Mesothelial cell of epicardium (in vitro differentiated cells): ENCODE data around the gene MYADML2. TPM values are rescaled to one million over a fixed set of nuclear protein-coding genes. Genes with fewer than 3 reads are reported as not detected.

Experiments
- DNase-seq, 2 experiments: peaks; one replicate each; pipeline ENCODE4 v3.0.0; 2021; ENCODE audit warnings: low spot score in 2 of 2; ENCODE audit not compliant: unreplicated experiment in 2 of 2
- H3K27ac Mint-ChIP-seq: 2 replicates; pipeline ENCODE4 v1.8.0; 2021; ENCODE audit warnings: mixed read lengths
- H3K27me3 Mint-ChIP-seq: 2 replicates; pipeline ENCODE4 v1.8.0; 2021; ENCODE audit warnings: low read depth, mixed read lengths
- H3K36me3 Mint-ChIP-seq: 2 replicates; pipeline ENCODE4 v1.8.0; 2021; ENCODE audit warnings: mixed read lengths
- H3K4me1 Mint-ChIP-seq: 2 replicates; pipeline ENCODE4 v1.8.0; 2021; ENCODE audit warnings: mixed read lengths
- H3K4me3 Mint-ChIP-seq: 2 replicates; pipeline ENCODE4 v1.8.0; 2021; ENCODE audit warnings: mild to moderate bottlenecking, moderate library complexity, mixed read lengths
- H3K9me3 Mint-ChIP-seq: 2 replicates; pipeline ENCODE4 v1.8.0; 2021; ENCODE audit warnings: mixed read lengths
- total RNA-seq: library from RNA; stranded (reverse); gene quantifications from 3 replicates; pipeline ENCODE4 v1.2.1, GENCODE V29; 2021
- TF ChIP-seq, protein P1 (sequence below): fragments of 200-600 bp; sonication (generic); IDR thresholded peaks from one replicate; pipeline ENCODE4 v1.5.0; 2021; ENCODE audit warnings: antibody characterized with exemption; ENCODE audit not compliant: unreplicated experiment

Gene MYADML2
- total RNA-seq, 1 donor from 2014 or later, result not detected

- Mint-ChIP-seq H3K4me1 (peaks cover 6% of the 10 kb centered on the region), H3K36me3 (no peaks in the 10 kb centered on the region), H3K27me3 (peaks cover 10% of the 10 kb centered on the region), H3K9me3 (no peaks in the 10 kb centered on the region), H3K4me3 (no peak overlapping the region), H3K27ac (no peak overlapping the region)
- DNase-seq, result no peak
- TF ChIP-seq, protein P1, sequence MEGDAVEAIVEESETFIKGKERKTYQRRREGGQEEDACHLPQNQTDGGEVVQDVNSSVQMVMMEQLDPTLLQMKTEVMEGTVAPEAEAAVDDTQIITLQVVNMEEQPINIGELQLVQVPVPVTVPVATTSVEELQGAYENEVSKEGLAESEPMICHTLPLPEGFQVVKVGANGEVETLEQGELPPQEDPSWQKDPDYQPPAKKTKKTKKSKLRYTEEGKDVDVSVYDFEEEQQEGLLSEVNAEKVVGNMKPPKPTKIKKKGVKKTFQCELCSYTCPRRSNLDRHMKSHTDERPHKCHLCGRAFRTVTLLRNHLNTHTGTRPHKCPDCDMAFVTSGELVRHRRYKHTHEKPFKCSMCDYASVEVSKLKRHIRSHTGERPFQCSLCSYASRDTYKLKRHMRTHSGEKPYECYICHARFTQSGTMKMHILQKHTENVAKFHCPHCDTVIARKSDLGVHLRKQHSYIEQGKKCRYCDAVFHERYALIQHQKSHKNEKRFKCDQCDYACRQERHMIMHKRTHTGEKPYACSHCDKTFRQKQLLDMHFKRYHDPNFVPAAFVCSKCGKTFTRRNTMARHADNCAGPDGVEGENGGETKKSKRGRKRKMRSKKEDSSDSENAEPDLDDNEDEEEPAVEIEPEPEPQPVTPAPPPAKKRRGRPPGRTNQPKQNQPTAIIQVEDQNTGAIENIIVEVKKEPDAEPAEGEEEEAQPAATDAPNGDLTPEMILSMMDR, result no peak
These were observed 5.8 kb upstream of the MYADML2 start for GRCh38 chr17:81952792-81953228.

DNA sequence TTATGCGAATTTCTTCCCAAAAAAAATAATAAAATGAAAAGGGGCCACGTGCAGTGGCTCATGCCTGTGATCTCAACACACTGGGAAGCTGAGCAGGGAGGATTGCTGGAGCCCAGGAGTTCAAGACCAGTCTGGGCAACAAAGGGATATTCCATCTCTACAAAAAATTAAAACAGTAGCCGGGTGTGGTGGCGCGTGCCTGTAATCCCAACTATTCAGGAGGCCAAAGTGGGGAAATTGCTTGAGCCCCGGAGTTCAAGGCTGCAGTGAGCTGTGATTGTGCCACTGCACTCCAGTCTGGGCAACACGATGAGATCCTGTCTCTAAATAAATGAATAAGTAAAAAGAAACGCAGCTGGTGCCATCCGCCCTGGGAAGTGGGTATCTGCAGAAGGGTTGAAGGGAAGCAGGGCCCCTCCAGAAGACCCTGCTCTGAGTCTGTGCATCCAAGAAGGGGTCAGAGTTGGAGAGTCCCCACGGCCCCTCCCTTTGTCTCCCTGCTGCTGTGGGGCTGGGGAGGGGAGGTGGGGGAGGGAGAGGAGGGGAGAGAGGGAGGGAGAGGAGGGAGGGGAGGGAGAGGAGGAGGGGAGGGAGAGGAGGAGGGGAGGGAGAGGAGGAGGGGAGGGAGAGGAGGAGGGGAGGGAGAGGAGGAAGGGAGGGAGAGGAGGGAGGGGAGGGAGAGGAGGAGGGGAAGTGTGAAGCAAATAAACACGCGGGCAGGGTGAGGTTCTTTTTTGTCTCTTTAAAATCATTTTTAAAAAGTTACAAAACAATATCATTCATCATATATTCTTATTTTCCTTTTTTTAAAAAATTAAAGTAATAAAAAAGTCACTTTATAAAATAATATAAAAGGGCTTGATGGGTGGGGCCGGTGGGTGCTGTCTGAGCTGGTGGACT, 5.0 kb upstream of the MYADML2 start:
- TF ChIP-seq, protein P1, result no peak
- peaks cover 2% of the 10 kb centered on the region for H3K4me1 Mint-ChIP-seq
- no peaks in the 10 kb centered on the region for H3K36me3 Mint-ChIP-seq
- DNase-seq, result no peak
- H3K4me3 Mint-ChIP-seq, result no peak overlapping the region
- no peak overlapping the region for H3K27ac Mint-ChIP-seq
- no peaks in the 10 kb centered on the region for H3K9me3 Mint-ChIP-seq
- peaks cover 6% of the 10 kb centered on the region for H3K27me3 Mint-ChIP-seq

DNA sequence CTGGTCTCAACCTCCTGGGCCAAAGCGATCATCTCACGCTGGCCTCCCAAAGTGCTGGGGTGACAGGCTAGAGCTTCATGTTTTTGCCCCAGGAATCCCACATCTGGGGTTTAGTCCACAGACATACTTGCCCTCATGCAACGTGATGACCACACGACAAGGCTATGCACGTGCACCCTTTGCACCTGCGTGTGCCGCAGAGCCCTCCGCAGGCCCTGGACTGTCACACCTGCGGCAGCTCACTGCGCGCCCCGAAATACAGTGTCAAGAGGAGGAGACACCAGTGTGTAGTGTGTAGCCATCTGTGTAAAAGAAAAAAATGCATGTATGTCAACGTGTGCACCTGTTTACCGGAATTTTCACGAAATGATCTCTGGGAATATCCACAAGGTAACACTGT, 3.5 kb upstream of the MYADML2 start:
- no peaks in the 10 kb centered on the region for H3K9me3 Mint-ChIP-seq
- DNase-seq, result no peak
- TF ChIP-seq, protein P1, result no peak
- no peak overlapping the region for H3K27ac Mint-ChIP-seq
- H3K27me3 Mint-ChIP-seq, result peaks cover 6% of the 10 kb centered on the region
- no peaks in the 10 kb centered on the region for H3K4me1 Mint-ChIP-seq
- no peaks in the 10 kb centered on the region for H3K36me3 Mint-ChIP-seq
- no peak overlapping the region for H3K4me3 Mint-ChIP-seq

DNA sequence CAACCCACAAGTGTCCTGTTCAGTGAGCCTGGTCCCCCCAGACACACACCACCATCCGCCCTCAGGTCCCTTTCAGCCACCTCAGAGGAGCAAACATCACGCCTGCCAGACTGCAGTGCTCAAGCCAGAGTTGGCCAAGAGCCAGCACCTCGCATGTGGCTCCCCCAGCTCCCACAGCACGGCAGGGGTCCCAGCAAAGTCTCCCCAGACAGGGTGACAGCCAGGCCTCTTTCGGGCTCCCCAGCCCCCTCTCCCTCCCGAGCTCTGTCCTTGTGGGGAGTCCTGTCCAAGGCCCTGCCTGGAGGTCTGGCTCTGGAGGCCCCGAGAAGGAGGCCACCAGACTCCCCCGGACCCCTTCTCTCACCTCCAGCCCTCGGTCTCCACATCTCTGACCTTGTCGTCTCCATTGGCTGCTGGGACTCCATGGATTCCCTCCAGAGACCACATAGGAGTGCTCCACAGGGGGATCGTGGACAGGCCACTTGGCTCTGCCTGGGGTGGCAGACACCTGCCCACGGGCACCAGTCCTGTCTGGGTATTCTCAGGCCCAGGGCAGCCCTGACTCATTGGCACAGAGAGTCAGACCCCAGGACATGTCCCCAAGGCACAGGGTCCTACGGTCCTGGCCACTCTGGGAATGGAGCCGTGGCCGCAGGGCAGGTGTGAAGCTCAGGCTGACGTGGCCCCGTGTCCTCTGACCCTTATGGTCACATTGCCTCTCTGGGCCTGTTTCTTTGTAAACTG, 1.8 kb upstream of the MYADML2 start:
- no peak overlapping the region for H3K27ac Mint-ChIP-seq

GRCh38 chr17:81944858-81945257, 2.2 kb downstream of the MYADML2 start:
- Mint-ChIP-seq H3K27ac (no peak overlapping the region), H3K4me3 (no peak overlapping the region), H3K9me3 (no peaks in the 10 kb centered on the region), H3K27me3 (peaks cover 20% of the 10 kb centered on the region), H3K4me1 (no peaks in the 10 kb centered on the region), H3K36me3 (no peaks in the 10 kb centered on the region)
- no peak for DNase-seq
- TF ChIP-seq, protein P1, result no peak

More for the DNA sequence above, 1.8 kb upstream of the MYADML2 start:
- no peaks in the 10 kb centered on the region for H3K4me1 Mint-ChIP-seq
- no peak overlapping the region for H3K4me3 Mint-ChIP-seq
- TF ChIP-seq, protein P1, result no peak
- peaks cover 10% of the 10 kb centered on the region for H3K27me3 Mint-ChIP-seq
- DNase-seq, result peak in 1 of 2 experiments; percentile 38
- H3K9me3 Mint-ChIP-seq, result no peaks in the 10 kb centered on the region
- no peaks in the 10 kb centered on the region for H3K36me3 Mint-ChIP-seq
